HT-29 (cell line): ENCODE measurements around the gene ZNF423. TPM values are rescaled to one million over a fixed set of nuclear protein-coding genes. Genes with fewer than 3 reads are reported as not detected.

Source experiments
- DNase-seq: peaks from one replicate; pipeline ENCODE4 v3.0.0-alpha.2; 2015; ENCODE audit warnings: low spot score
- total RNA-seq: library from RNA; depleted of rRNA; stranded (reverse); fragments of >200 nt; shearing (Covaris generic); gene quantifications from 2 replicates; pipeline ENCODE4 v1.2.3, GENCODE V29; 2014

ZNF423 gene
- total RNA-seq, 1 experiment from 2014 or later: not detected

- no peak for DNase-seq
Observed at GRCh38 chr16:49726155-49726554, 129.8 kb downstream of the ZNF423 start.

GRCh38 chr16:49725651-49726050 lies 130.3 kb downstream of the ZNF423 start:
- DNase-seq: no peak

- DNase-seq: no peak
Observed at GRCh38 chr16:49724774-49725173, 131.1 kb downstream of the ZNF423 start.

- DNase-seq: no peak
Observed at GRCh38 chr16:49723310-49723709, 132.6 kb downstream of the ZNF423 start.

- no peak for DNase-seq
Observed at GRCh38 chr16:49720225-49720624, 135.7 kb downstream of the ZNF423 start.

GRCh38 chr16:49717689-49718088 lies 138.2 kb downstream of the ZNF423 start:
- no peak for DNase-seq

- DNase-seq: no peak
Observed at GRCh38 chr16:49716339-49716934, 139.5 kb downstream of the ZNF423 start.

- DNase-seq: no peak
Observed at GRCh38 chr16:49713770-49714169, 142.1 kb downstream of the ZNF423 start.

- DNase-seq: no peak
Observed at GRCh38 chr16:49712542-49712941, 143.4 kb downstream of the ZNF423 start.

GRCh38 chr16:49712106-49712505 lies 143.8 kb downstream of the ZNF423 start:
- DNase-seq: no peak

GRCh38 chr16:49709057-49709456 lies 146.9 kb downstream of the ZNF423 start:
- DNase-seq: no peak

- DNase-seq: no peak
Observed at GRCh38 chr16:49708491-49708890, 147.4 kb downstream of the ZNF423 start.

GRCh38 chr16:49706620-49707355 lies 149.1 kb downstream of the ZNF423 start:
- DNase-seq: no peak

GRCh38 chr16:49704586-49705155 lies 151.2 kb downstream of the ZNF423 start:
- no peak for DNase-seq

- DNase-seq: no peak
Observed at GRCh38 chr16:49703483-49703882, 152.4 kb downstream of the ZNF423 start.

- no peak for DNase-seq
Observed at GRCh38 chr16:49701789-49702494, 154.0 kb downstream of the ZNF423 start.

- no peak for DNase-seq
Observed at GRCh38 chr16:49701065-49701685, 154.7 kb downstream of the ZNF423 start.

GRCh38 chr16:49700251-49701064 lies 155.5 kb downstream of the ZNF423 start:
- no peak for DNase-seq

- DNase-seq: no peak
Observed at GRCh38 chr16:49699841-49700175, 156.1 kb downstream of the ZNF423 start.

GRCh38 chr16:49698931-49699840 lies 156.7 kb downstream of the ZNF423 start:
- no peak for DNase-seq
